Posterior vena cava (tissue), 2 donors: ENCODE data around the gene TRMT61B. TPM values are rescaled to one million over a fixed set of nuclear protein-coding genes. Genes with fewer than 3 reads are reported as not detected.

ENCODE experiments used
- DNase-seq: peaks from one replicate; pipeline ENCODE4 v3.0.0-alpha.2; 2020; ENCODE audit warnings: low spot score
- intact Hi-C, 2 donors: fragments of 100-400 bp; cut with DNase I; formaldehyde crosslinking; loops; one replicate each; pipeline versions ENCODE4 v1.14.1 to v1.14.2; 2022 to 2023
- total RNA-seq, 2 donors: library from RNA; stranded (reverse); fragmentation: NEBNext Ultra II Directional; extraction: Animal tissue kit (Norgen Biotek cat#: 25700); gene quantifications; one replicate each; pipeline ENCODE4 v1.2.1, GENCODE V29; 2021
- donor health status: DM: yes; HTN: yes; CAD: no.
- donor health status: DM: yes; HTN: yes; CAD: no.

TRMT61B gene
- total RNA-seq, 2 donors from 2014 or later: 16.0 to 17.1 TPM

- intact Hi-C loops: loop anchor here in 1 of 2 donors (2.0 kb wide), 1 partner anchor 21 kb away; no protein-coding TSS in a partner anchor
These were observed 1.5 kb upstream of the TRMT61B start for GRCh38 chr2:28871620-28872019.

GRCh38 chr2:28869494-28870145, 489 bp downstream of the TRMT61B start:
- intact Hi-C loops: loop anchor here in 1 of 2 donors (2.0 kb wide), 1 partner anchor 23 kb away; no protein-coding TSS in a partner anchor
- DNase-seq: no peak

More at GRCh38 chr2:28871620-28872019, 1.5 kb upstream of the TRMT61B start:
- DNase-seq: no peak

GRCh38 chr2:28868611-28869010, 1.5 kb downstream of the TRMT61B start:
- intact Hi-C loops: no loop called here
- no peak for DNase-seq

GRCh38 chr2:28855977-28856376, 14.1 kb downstream of the TRMT61B start:
- no peak for DNase-seq
- intact Hi-C loops: no loop called here

GRCh38 chr2:28855193-28855592, 14.9 kb downstream of the TRMT61B start:
- intact Hi-C loops: no loop called here
- no peak for DNase-seq

GRCh38 chr2:28842042-28842441, 28.1 kb downstream of the TRMT61B start:
- DNase-seq: no peak
- intact Hi-C loops: no loop called here

GRCh38 chr2:28838971-28839370, 31.1 kb downstream of the TRMT61B start:
- intact Hi-C loops: no loop called here
- DNase-seq: no peak

- DNase-seq: no peak
- intact Hi-C loops: no loop called here
These were observed 34.3 kb downstream of the TRMT61B start for GRCh38 chr2:28835781-28836180.

- DNase-seq: no peak
- intact Hi-C loops: no loop called here
These were observed 36.2 kb downstream of the TRMT61B start for GRCh38 chr2:28833740-28834470.

GRCh38 chr2:28828382-28828781, 41.7 kb downstream of the TRMT61B start:
- no peak for DNase-seq
- intact Hi-C loops: no loop called here

- DNase-seq: no peak
- intact Hi-C loops: loop anchor here in 1 of 2 donors (5.0 kb wide), 1 partner anchor 372 kb away; no protein-coding TSS in a partner anchor
These were observed 45.2 kb downstream of the TRMT61B start for GRCh38 chr2:28824870-28825269.

- DNase-seq: no peak
- intact Hi-C loops: loop anchor here in 1 of 2 donors (5.0 kb wide), 1 partner anchor 373 kb away; no protein-coding TSS in a partner anchor
These were observed 45.9 kb downstream of the TRMT61B start for GRCh38 chr2:28824207-28824606.

- intact Hi-C loops: loop anchor here in 1 of 2 donors (5.0 kb wide), 1 partner anchor 375 kb away; no protein-coding TSS in a partner anchor
- DNase-seq: no peak
These were observed 48.1 kb downstream of the TRMT61B start for GRCh38 chr2:28822036-28822435.

GRCh38 chr2:28821295-28821958, 48.7 kb downstream of the TRMT61B start:
- intact Hi-C loops: loop anchor here in 1 of 2 donors (5.0 kb wide), 1 partner anchor 376 kb away; no protein-coding TSS in a partner anchor
- DNase-seq: no peak

- no peak for DNase-seq
- intact Hi-C loops: no loop called here
These were observed 52.1 kb downstream of the TRMT61B start for GRCh38 chr2:28818053-28818452.

- DNase-seq: peak; percentile 90
- intact Hi-C loops: no loop called here
These were observed 59.5 kb downstream of the TRMT61B start, which contains the start of gene SPDYA for GRCh38 chr2:28810384-28811285. Gene SPDYA (plus strand): TSS chr2:28810834. CDS start chr2:28816015, 5,181 bp downstream.

- intact Hi-C loops: no loop called here
- no peak for DNase-seq
These were observed 60.2 kb downstream of the TRMT61B start for GRCh38 chr2:28809927-28810326.

GRCh38 chr2:28802975-28803429, 67.1 kb downstream of the TRMT61B start:
- no peak for DNase-seq
- intact Hi-C loops: no loop called here

- intact Hi-C loops: no loop called here
- no peak for DNase-seq
These were observed 68.4 kb downstream of the TRMT61B start for GRCh38 chr2:28801726-28802125.
